Stimulated activated CD8-positive, alpha-beta memory T cell treated with anti-CD3 and anti-CD28 coated beads, Interleukin-7, amount 100 ng/mL, for 4 hours (primary cell): ENCODE results near the gene SDCBP2.

Experiments used
- DNase-seq, 2 donors: peaks; one replicate each; pipeline ENCODE4 v3.0.0-alpha.2; 2020; ENCODE audit warnings: low read depth in 2 of 2

SDCBP2 gene

GRCh38 chr20:1331101-1331500 lies 2.2 kb upstream of the SDCBP2 start:
- no peak for DNase-seq

- no peak for DNase-seq
These were observed 1.3 kb upstream of the SDCBP2 start for GRCh38 chr20:1330075-1330830.

- no peak for DNase-seq
These were observed 886 bp downstream of the SDCBP2 start for GRCh38 chr20:1327827-1328679.

- no peak for DNase-seq
These were observed 1.7 kb downstream of the SDCBP2 start for GRCh38 chr20:1327241-1327653.

- DNase-seq: no peak
These were observed 2.7 kb downstream of the SDCBP2 start for GRCh38 chr20:1326031-1326930.

- peak; percentile 98 for DNase-seq
These were observed 3.5 kb downstream of the SDCBP2 start for GRCh38 chr20:1325173-1326030.

GRCh38 chr20:1324598-1325172 lies 4.3 kb downstream of the SDCBP2 start:
- DNase-seq: peak; percentile 46 to 58

GRCh38 chr20:1323830-1324597 lies 4.9 kb downstream of the SDCBP2 start:
- DNase-seq: no peak

- DNase-seq: no peak
These were observed 5.7 kb downstream of the SDCBP2 start for GRCh38 chr20:1323256-1323655.

- no peak for DNase-seq
These were observed 6.3 kb downstream of the SDCBP2 start for GRCh38 chr20:1322511-1323245.

GRCh38 chr20:1321654-1321939 lies 7.3 kb downstream of the SDCBP2 start:
- no peak for DNase-seq

GRCh38 chr20:1320902-1321653 lies 7.9 kb downstream of the SDCBP2 start:
- DNase-seq: no peak

GRCh38 chr20:1320016-1320415 lies 8.9 kb downstream of the SDCBP2 start:
- no peak for DNase-seq

- DNase-seq: no peak
These were observed 9.5 kb downstream of the SDCBP2 start for GRCh38 chr20:1319462-1319861.

- DNase-seq: no peak
These were observed 9.9 kb downstream of the SDCBP2 start for GRCh38 chr20:1319051-1319450.

- no peak for DNase-seq
These were observed 11.2 kb downstream of the SDCBP2 start for GRCh38 chr20:1317545-1318255.

- DNase-seq: no peak
These were observed 13.1 kb downstream of the SDCBP2 start for GRCh38 chr20:1315804-1316203.
